Breast epithelium (tissue), 4 donors: ENCODE results near the gene FAM168A. TPM values are rescaled to one million over a fixed set of nuclear protein-coding genes. Genes with fewer than 3 reads are reported as not detected.

Experiments
- DNase-seq, 2 donors: peaks; one replicate each; pipeline ENCODE4 v3.0.0-alpha.2; 2019; ENCODE audit warnings: low spot score in 2 of 2
- H3K27ac ChIP-seq, 2 donors: fragments of 200-600 bp; sonication (generic) in 1 of 2; one replicate each; pipeline ENCODE4 v1.5.1; 2016 to 2019; ENCODE audit warnings: mild to moderate bottlenecking in 1 of 2
- H3K27me3 ChIP-seq, 2 donors: fragments of 200-600 bp; sonication (generic) in 1 of 2; one replicate each; pipeline versions ENCODE4 v1.5.1 to v1.6.0; 2017 to 2019; ENCODE audit warnings: control low read depth in 1 of 2, mild to moderate bottlenecking in 1 of 2
- H3K36me3 ChIP-seq: fragments of 200-600 bp; one replicate; pipeline ENCODE4 v1.5.1; 2019
- H3K4me1 ChIP-seq, 2 donors: fragments of 200-600 bp; sonication (generic); one replicate each; pipeline ENCODE4 v1.5.1; 2016 to 2019; ENCODE audit warnings: control low read depth in 1 of 2
- H3K4me3 ChIP-seq, 3 donors: fragments of 200-600 bp; sonication (generic); 1 replicate in 2 of 3; 2 replicates in 1 of 3; pipeline ENCODE4 v1.5.1; 2016 to 2019; ENCODE audit warnings: mild to moderate bottlenecking in 3 of 3, moderate library complexity in 2 of 3
- H3K9me3 ChIP-seq, 2 donors: fragments of 200-600 bp; sonication (generic) in 1 of 2; one replicate each; pipeline ENCODE4 v1.5.1; 2016 to 2019; ENCODE audit warnings: control low read depth in 1 of 2
- CTCF ChIP-seq, 3 donors: fragments of 450-650 bp; IDR thresholded peaks; one replicate each; pipeline ENCODE4 v1.5.1; 2016 to 2017; ENCODE audit warnings: antibody characterized with exemption in 3 of 3, mild to moderate bottlenecking in 3 of 3, moderate library complexity in 3 of 3
- POLR2A ChIP-seq: fragments of 450-650 bp; IDR thresholded peaks from one replicate; pipeline ENCODE4 v1.6.1; 2016; ENCODE audit warnings: antibody characterized with exemption, mild to moderate bottlenecking, moderate library complexity
- POLR2AphosphoS5 ChIP-seq, 3 donors: sonication (generic); formaldehyde crosslinking; IDR thresholded peaks; one replicate each; pipeline ENCODE4 v1.6.1; 2017; ENCODE audit warnings: antibody characterized with exemption in 3 of 3
- intact Hi-C: fragments of 100-400 bp; cut with DNase I; formaldehyde crosslinking; loops from one replicate; pipeline ENCODE4 v1.15.1; 2023; ENCODE audit warnings: low total_unique reads
- total RNA-seq, 3 donors: library from RNA; depleted of rRNA; stranded (reverse); fragments of >200 nt; gene quantifications; one replicate each; pipeline ENCODE4 v1.1.0, GENCODE V29; 2016

The FAM168A gene
- total RNA-seq, 3 donors from 2014 or later: 26.5 to 41.9 (median 28.8) TPM

- no peak for DNase-seq
- Histone ChIP-seq H3K27ac (peak overlapping the region; percentile 44 to 72), H3K4me1 (peaks cover 0 to 3% of the 10 kb centered on the region in 2 donors), H3K36me3 (no peaks in the 10 kb centered on the region), H3K9me3 (no peaks in the 10 kb centered on the region), H3K4me3 (no peak overlapping the region), H3K27me3 (no peaks in the 10 kb centered on the region)
- intact Hi-C loops: no loop called here
- TF ChIP-seq CTCF (IDR thresholded peaks at IDR 0.05): no peak
- TF ChIP-seq POLR2A: no peak
- TF ChIP-seq POLR2AphosphoS5 (IDR thresholded peaks at IDR 0.05): no peak
These were observed 182.8 kb downstream of the FAM168A start for GRCh38 chr11:73414977-73415651.

- no peaks in the 10 kb centered on the region for H3K9me3 ChIP-seq
- no peaks in the 10 kb centered on the region for H3K36me3 ChIP-seq
- peaks cover 0 to 3% of the 10 kb centered on the region in 2 donors for H3K4me1 ChIP-seq
- no peak for DNase-seq
- intact Hi-C loops: no loop called here
- H3K27ac ChIP-seq: no peak overlapping the region
- H3K4me3 ChIP-seq: no peak overlapping the region
- TF ChIP-seq POLR2AphosphoS5 (IDR thresholded peaks at IDR 0.05) (no peak), POLR2A (no peak), CTCF (IDR thresholded peaks at IDR 0.05) (no peak)
- no peaks in the 10 kb centered on the region for H3K27me3 ChIP-seq
These were observed 184.7 kb downstream of the FAM168A start for GRCh38 chr11:73413256-73413655.

- H3K27me3 ChIP-seq: no peaks in the 10 kb centered on the region
- no peaks in the 10 kb centered on the region for H3K9me3 ChIP-seq
- peaks cover 0 to 3% of the 10 kb centered on the region in 2 donors for H3K4me1 ChIP-seq
- H3K36me3 ChIP-seq: no peaks in the 10 kb centered on the region
- no peak overlapping the region for H3K4me3 ChIP-seq
- intact Hi-C loops: no loop called here
- no peak overlapping the region for H3K27ac ChIP-seq
- DNase-seq: no peak
- no peak for TF ChIP-seq POLR2AphosphoS5 (IDR thresholded peaks at IDR 0.05)
- TF ChIP-seq CTCF (IDR thresholded peaks at IDR 0.05): no peak
- TF ChIP-seq POLR2A: no peak
These were observed 185.6 kb downstream of the FAM168A start for GRCh38 chr11:73412308-73412707.

GRCh38 chr11:73411031-73411430 lies 186.9 kb downstream of the FAM168A start:
- peaks cover 0 to 3% of the 10 kb centered on the region in 2 donors for H3K4me1 ChIP-seq
- H3K27me3 ChIP-seq: no peaks in the 10 kb centered on the region
- intact Hi-C loops: no loop called here
- no peaks in the 10 kb centered on the region for H3K9me3 ChIP-seq
- DNase-seq: no peak
- H3K36me3 ChIP-seq: no peaks in the 10 kb centered on the region
- TF ChIP-seq POLR2A: no peak
- TF ChIP-seq POLR2AphosphoS5 (IDR thresholded peaks at IDR 0.05): no peak
- no peak for TF ChIP-seq CTCF (IDR thresholded peaks at IDR 0.05)
- H3K27ac ChIP-seq: no peak overlapping the region
- no peak overlapping the region for H3K4me3 ChIP-seq

GRCh38 chr11:73410627-73411026 lies 187.3 kb downstream of the FAM168A start:
- Histone ChIP-seq H3K27me3 (no peaks in the 10 kb centered on the region), H3K36me3 (no peaks in the 10 kb centered on the region), H3K27ac (no peak overlapping the region), H3K4me1 (peaks cover 0 to 3% of the 10 kb centered on the region in 2 donors), H3K4me3 (no peak overlapping the region), H3K9me3 (no peaks in the 10 kb centered on the region)
- no peak for TF ChIP-seq POLR2A
- TF ChIP-seq CTCF (IDR thresholded peaks at IDR 0.05): no peak
- no peak for TF ChIP-seq POLR2AphosphoS5 (IDR thresholded peaks at IDR 0.05)
- no peak for DNase-seq
- intact Hi-C loops: no loop called here
